H1 (cell line): Measurements from ENCODE around the gene PBX1.

Source experiments
- EZH2 ChIP-seq: fragments of 200-600 bp; sonication (generic); IDR thresholded peaks from 2 replicates; pipeline ENCODE4 v1.7.1; 2012; ENCODE audit warnings: low read depth, mild to moderate bottlenecking, moderate library complexity, low read length, inconsistent platforms; ENCODE audit not compliant: severe bottlenecking
- FOSL1 ChIP-seq: IDR thresholded peaks from 2 replicates; pipeline ENCODE4 v1.6.1; 2011; ENCODE audit warnings: mild to moderate bottlenecking, low read depth, low read length, moderate library complexity; ENCODE audit not compliant: insufficient read depth
- JUND ChIP-seq: IDR thresholded peaks from 2 replicates; pipeline ENCODE4 v1.6.1; 2011; ENCODE audit warnings: mild to moderate bottlenecking, improper control_type of control experiment, low read length
- POLR2A ChIP-seq, 2 experiments: IDR thresholded peaks; 1 replicate in 1 of 2; 2 replicates in 1 of 2; pipeline ENCODE4 v1.6.1; 2011; ENCODE audit warnings: low read depth in 2 of 2, low read length in 2 of 2, mild to moderate bottlenecking in 2 of 2; ENCODE audit errors: control extremely low read depth in 1 of 2
- RFX5 ChIP-seq: IDR thresholded peaks from 2 replicates; pipeline ENCODE4 v1.6.1; 2011; ENCODE audit warnings: low read depth, low read length, improper control_type of control experiment, borderline replicate concordance
- SP2 ChIP-seq: IDR thresholded peaks from 2 replicates; pipeline ENCODE4 v1.6.1; 2012; ENCODE audit warnings: mild to moderate bottlenecking, low read length, inconsistent platforms
- TF ChIP-seq, protein P1 (sequence below), 3 experiments: IDR thresholded peaks; 1 replicate in 2 of 3; 2 replicates in 1 of 3; pipeline versions ENCODE4 v1.5.1 to v1.6.1; 2011; ENCODE audit warnings: low read length in 3 of 3, mild to moderate bottlenecking in 3 of 3, inconsistent platforms in 2 of 3, low read depth in 1 of 3, moderate library complexity in 1 of 3; ENCODE audit not compliant: insufficient read depth in 1 of 3; ENCODE audit errors: control extremely low read depth in 1 of 3

DNA sequence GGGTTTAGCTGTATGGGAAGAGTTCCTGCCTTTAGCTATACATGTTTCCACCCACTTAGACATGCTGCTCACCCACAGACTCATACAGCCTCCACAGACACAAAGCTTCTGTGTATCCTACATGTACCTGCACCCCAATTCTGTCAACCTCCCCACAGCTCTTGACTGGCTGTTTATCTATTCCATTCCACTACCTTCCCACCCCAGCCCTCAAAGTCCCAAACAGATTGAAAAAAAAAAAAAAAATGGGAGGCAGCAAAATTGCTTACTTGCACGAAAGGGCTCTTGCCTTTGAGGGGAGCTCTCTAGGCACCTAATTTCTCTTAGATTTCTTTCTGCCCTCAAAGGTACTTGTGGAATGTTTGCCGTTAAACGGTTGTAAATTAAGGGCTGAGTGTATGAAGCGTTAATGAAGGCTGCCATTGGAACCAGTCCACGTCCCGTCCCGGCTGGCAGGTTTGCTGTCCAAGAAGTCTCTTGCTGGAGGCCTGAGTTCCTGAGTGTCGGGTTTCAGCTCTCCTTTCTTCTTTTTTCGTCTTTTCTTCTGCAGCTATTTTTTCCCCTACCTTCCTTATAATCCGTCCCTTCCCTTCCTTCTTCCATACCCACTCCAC, 43.6 kb downstream of the PBX1 start:
- TF ChIP-seq POLR2A (IDR thresholded peaks at IDR 0.05; ENCODE audit: control extremely low read depth in 1 of 2, low read depth in 2 of 2, low read length in 2 of 2) (no peak), FOSL1 (no peak), EZH2 (no peak), JUND (no peak), SP2 (no peak), RFX5 (no peak)
- TF ChIP-seq, protein P1, sequence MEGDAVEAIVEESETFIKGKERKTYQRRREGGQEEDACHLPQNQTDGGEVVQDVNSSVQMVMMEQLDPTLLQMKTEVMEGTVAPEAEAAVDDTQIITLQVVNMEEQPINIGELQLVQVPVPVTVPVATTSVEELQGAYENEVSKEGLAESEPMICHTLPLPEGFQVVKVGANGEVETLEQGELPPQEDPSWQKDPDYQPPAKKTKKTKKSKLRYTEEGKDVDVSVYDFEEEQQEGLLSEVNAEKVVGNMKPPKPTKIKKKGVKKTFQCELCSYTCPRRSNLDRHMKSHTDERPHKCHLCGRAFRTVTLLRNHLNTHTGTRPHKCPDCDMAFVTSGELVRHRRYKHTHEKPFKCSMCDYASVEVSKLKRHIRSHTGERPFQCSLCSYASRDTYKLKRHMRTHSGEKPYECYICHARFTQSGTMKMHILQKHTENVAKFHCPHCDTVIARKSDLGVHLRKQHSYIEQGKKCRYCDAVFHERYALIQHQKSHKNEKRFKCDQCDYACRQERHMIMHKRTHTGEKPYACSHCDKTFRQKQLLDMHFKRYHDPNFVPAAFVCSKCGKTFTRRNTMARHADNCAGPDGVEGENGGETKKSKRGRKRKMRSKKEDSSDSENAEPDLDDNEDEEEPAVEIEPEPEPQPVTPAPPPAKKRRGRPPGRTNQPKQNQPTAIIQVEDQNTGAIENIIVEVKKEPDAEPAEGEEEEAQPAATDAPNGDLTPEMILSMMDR (IDR thresholded peaks at IDR 0.05; ENCODE audit: control extremely low read depth in 1 of 3, insufficient read depth in 1 of 3, low read depth in 1 of 3, low read length in 3 of 3), result no peak
